Measurements from ENCODE around the gene KLK4. TPM values are rescaled to one million over a fixed set of nuclear protein-coding genes. Genes with fewer than 3 reads are reported as not detected.

KLK4 gene
- total RNA-seq, 1 experiment from 2014 or later = 0.70 TPM

- peaks cover 5% of the 10 kb centered on the region; the same call in 1 of the 2 replicates for H3K9me3 Mint-ChIP-seq
- ATAC-seq (peak; percentile 69), DNase-seq (ENCODE audit: low spot score) (peak; percentile 24)
- no peak overlapping the region for H3K4me3 Mint-ChIP-seq
- peaks cover 3% of the 10 kb centered on the region; the same call in 1 of the 2 replicates for H3K4me1 Mint-ChIP-seq
- H3K36me3 Mint-ChIP-seq = no peaks in the 10 kb centered on the region
- CTCF ChIA-PET = no interaction called here
- peaks cover 25% of the 10 kb centered on the region for H3K27me3 Mint-ChIP-seq (ENCODE audit: low read depth)
- H3K27ac Mint-ChIP-seq = no peak overlapping the region
- POLR2A ChIA-PET = interaction anchor here (0.6 kb wide), 1 partner anchor 812 kb away, joined by 3 read pairs; no protein-coding TSS in a partner anchor
- TF ChIP-seq JAZF1 (CRISPR knock-in tag; IDR thresholded peaks at IDR 0.05) (no peak), GRHL2 (CRISPR knock-in tag; IDR thresholded peaks at IDR 0.05; ENCODE audit: insufficient replicate concordance, severe bottlenecking) (no peak), USF2 (CRISPR knock-in tag; IDR thresholded peaks at IDR 0.05) (no peak), JUN (CRISPR knock-in tag; IDR thresholded peaks at IDR 0.05) (no peak), NFYB (CRISPR knock-in tag; conservative IDR thresholded peaks at IDR 0.05; ENCODE audit: low read depth) (no peak), ZNF512 (CRISPR knock-in tag; IDR thresholded peaks at IDR 0.05; ENCODE audit: borderline replicate concordance) (no peak), ZNF281 (CRISPR knock-in tag; IDR thresholded peaks at IDR 0.05) (no peak), GABPB1 (CRISPR knock-in tag; IDR thresholded peaks at IDR 0.05) (no peak), SMAD3 (CRISPR knock-in tag; IDR thresholded peaks at IDR 0.05; ENCODE audit: borderline replicate concordance) (no peak), ARID4B (CRISPR knock-in tag; IDR thresholded peaks at IDR 0.05; ENCODE audit: borderline replicate concordance) (no peak), ZBTB43 (CRISPR knock-in tag; IDR thresholded peaks at IDR 0.05) (no peak), FOXP1 (CRISPR knock-in tag; IDR thresholded peaks at IDR 0.05; ENCODE audit: borderline replicate concordance) (no peak), HMGXB4 (CRISPR knock-in tag; IDR thresholded peaks at IDR 0.05) (no peak), NFATC4 (CRISPR knock-in tag; IDR thresholded peaks at IDR 0.05) (no peak), ELF4 (CRISPR knock-in tag; IDR thresholded peaks at IDR 0.05; ENCODE audit: low read depth) (no peak)
Measured at GRCh38 chr19:50877338-50877737, 33.9 kb downstream of the KLK4 start.

Data from WTC11 (cell line).